ENCODE data around the gene OR2T35. TPM values are rescaled to one million over a fixed set of nuclear protein-coding genes. Genes with fewer than 3 reads are reported as not detected.
A peak's percentile ranks its signal among the peaks of the same experiment; 100 is the strongest.

OR2T35 gene
- total and polyA plus RNA-seq, 9 of the 15 experiments (the other 6 are each of a cell fraction or from before 2014, with no cell fraction given), result not detected

DNA sequence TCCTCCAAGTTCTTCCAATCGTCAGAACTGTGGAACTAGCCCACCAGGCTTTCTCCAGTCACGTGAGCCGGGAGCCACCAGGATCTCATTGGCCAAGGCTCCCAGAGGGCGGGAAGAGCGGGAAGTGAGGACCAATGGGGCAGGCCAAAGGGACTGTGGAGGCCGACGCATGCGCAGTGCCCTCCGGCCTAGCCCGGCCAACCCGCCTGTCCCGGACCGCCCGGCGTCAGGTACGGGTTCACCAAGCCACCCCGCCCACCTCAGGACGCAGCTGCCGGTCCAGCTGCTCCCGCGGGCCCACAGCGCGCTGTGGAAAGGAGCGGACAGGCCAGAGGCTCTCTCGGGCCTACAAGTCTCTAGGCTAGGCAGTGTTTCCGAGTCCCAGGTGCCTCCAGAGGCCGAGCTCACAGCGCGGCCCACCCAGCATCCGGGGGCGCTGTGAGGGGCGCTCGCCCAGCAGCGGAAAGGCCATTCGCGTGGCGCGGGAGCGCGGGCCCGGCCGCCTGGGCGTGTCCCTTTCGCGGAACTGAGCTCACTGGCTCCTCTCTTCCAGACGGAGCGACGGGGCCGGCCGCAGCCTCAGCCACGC is 46.6 kb upstream of the OR2T35 start (continued):
- TF ChIP-seq ATF6 (CRISPR knock-in tag; IDR thresholded peaks at IDR 0.05), result peak; percentile 45; the same call in 1 of the 2 replicates
- peak; percentile 77; the same call in 1 of the 2 replicates for TF ChIP-seq IRF1 (CRISPR knock-in tag; IDR thresholded peaks at IDR 0.05; ENCODE audit: borderline replicate concordance)
- TF ChIP-seq SMAD4 (CRISPR knock-in tag; conservative IDR thresholded peaks at IDR 0.05), result peak; percentile 55
- TF ChIP-seq, protein P1, sequence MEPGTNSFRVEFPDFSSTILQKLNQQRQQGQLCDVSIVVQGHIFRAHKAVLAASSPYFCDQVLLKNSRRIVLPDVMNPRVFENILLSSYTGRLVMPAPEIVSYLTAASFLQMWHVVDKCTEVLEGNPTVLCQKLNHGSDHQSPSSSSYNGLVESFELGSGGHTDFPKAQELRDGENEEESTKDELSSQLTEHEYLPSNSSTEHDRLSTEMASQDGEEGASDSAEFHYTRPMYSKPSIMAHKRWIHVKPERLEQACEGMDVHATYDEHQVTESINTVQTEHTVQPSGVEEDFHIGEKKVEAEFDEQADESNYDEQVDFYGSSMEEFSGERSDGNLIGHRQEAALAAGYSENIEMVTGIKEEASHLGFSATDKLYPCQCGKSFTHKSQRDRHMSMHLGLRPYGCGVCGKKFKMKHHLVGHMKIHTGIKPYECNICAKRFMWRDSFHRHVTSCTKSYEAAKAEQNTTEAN (CRISPR knock-in tag; IDR thresholded peaks at IDR 0.05), result 0 out of 2 replicates have a peak, but pooled peaks have one; percentile 51
- TF ChIP-seq ZBTB40 (IDR thresholded peaks at IDR 0.05), result no peak
- peak; percentile 65; the same call in 1 of the 2 replicates for TF ChIP-seq ZBTB40 (CRISPR knock-in tag; IDR thresholded peaks at IDR 0.05)
- TF ChIP-seq, protein P2, sequence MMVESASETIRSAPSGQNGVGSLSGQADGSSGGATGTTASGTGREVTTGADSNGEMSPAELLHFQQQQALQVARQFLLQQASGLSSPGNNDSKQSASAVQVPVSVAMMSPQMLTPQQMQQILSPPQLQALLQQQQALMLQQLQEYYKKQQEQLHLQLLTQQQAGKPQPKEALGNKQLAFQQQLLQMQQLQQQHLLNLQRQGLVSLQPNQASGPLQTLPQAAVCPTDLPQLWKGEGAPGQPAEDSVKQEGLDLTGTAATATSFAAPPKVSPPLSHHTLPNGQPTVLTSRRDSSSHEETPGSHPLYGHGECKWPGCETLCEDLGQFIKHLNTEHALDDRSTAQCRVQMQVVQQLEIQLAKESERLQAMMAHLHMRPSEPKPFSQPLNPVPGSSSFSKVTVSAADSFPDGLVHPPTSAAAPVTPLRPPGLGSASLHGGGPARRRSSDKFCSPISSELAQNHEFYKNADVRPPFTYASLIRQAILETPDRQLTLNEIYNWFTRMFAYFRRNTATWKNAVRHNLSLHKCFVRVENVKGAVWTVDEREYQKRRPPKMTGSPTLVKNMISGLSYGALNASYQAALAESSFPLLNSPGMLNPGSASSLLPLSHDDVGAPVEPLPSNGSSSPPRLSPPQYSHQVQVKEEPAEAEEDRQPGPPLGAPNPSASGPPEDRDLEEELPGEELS (CRISPR knock-in tag; IDR thresholded peaks at IDR 0.05; ENCODE audit: borderline replicate concordance), result 0 out of 2 replicates have a peak, but pooled peaks have one; percentile 75
- TF ChIP-seq, protein P3, sequence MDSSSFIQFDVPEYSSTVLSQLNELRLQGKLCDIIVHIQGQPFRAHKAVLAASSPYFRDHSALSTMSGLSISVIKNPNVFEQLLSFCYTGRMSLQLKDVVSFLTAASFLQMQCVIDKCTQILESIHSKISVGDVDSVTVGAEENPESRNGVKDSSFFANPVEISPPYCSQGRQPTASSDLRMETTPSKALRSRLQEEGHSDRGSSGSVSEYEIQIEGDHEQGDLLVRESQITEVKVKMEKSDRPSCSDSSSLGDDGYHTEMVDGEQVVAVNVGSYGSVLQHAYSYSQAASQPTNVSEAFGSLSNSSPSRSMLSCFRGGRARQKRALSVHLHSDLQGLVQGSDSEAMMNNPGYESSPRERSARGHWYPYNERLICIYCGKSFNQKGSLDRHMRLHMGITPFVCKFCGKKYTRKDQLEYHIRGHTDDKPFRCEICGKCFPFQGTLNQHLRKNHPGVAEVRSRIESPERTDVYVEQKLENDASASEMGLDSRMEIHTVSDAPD (CRISPR knock-in tag; IDR thresholded peaks at IDR 0.05), result no peak
- no peak for TF ChIP-seq TBP (optimal IDR thresholded peaks at IDR 0.05; ENCODE audit: low read depth, low read length)
